Measurements from ENCODE around the gene LRP10.
"Not testable (repeated sequence)": the region's sequence is repeated elsewhere in the genome, so short reads cannot be mapped to it uniquely, and the experiment has no call there.

Gene LRP10

DNA sequence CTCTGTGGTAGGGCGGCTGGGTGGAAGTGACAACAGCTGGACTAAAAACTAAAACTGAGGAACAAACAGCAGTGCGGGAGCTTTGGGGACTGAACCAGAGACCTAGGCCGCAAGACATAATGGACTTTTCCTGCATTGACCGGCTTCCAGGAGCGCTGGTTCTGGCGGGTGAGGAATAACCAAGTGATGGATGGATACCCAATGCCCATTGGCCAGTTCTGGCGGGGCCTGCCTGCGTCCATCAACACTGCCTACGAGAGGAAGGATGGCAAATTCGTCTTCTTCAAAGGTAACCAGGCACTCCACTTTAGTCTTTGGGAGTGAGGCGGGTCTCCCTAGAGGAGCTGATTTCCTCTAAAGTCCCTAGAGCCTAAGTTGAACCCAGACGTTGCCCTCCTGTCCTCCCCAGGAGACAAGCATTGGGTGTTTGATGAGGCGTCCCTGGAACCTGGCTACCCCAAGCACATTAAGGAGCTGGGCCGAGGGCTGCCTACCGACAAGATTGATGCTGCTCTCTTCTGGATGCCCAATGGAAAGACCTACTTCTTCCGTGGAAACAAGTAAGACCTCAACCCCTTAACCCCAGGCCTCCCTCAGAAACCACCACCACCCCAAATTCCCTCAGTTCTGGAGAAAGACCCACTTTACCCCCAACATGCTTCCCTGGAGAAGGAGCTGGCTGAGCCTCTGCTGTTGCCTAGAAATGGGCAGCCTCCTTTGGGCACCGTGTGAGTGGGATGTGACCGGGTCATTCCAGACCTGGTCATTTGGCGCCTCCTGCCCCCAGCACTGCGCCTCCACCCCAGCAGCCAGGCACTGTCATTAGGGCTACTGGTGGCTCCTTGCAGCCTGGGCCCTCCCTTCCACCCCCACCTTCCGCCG lies 27.1 kb upstream of the LRP10 start:
- no peak for DNase-seq

DNA sequence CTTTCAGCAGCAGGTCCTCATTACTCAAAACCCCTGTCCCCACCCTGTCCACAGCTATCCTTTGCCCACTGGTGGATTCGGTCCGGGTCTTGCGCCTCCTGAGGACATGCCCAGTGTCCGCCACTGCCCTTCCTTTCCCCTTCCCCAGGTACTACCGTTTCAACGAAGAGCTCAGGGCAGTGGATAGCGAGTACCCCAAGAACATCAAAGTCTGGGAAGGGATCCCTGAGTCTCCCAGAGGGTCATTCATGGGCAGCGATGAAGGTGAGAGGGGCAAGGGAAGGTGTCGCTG lies 26.5 kb upstream of the LRP10 start:
- no peak for DNase-seq

GRCh38 chr14:22845821-22846625 lies 25.5 kb upstream of the LRP10 start:
- no peak for DNase-seq

- DNase-seq, result no peak
Observed at GRCh38 chr14:22846811-22847307, 24.7 kb upstream of the LRP10 start.

DNA sequence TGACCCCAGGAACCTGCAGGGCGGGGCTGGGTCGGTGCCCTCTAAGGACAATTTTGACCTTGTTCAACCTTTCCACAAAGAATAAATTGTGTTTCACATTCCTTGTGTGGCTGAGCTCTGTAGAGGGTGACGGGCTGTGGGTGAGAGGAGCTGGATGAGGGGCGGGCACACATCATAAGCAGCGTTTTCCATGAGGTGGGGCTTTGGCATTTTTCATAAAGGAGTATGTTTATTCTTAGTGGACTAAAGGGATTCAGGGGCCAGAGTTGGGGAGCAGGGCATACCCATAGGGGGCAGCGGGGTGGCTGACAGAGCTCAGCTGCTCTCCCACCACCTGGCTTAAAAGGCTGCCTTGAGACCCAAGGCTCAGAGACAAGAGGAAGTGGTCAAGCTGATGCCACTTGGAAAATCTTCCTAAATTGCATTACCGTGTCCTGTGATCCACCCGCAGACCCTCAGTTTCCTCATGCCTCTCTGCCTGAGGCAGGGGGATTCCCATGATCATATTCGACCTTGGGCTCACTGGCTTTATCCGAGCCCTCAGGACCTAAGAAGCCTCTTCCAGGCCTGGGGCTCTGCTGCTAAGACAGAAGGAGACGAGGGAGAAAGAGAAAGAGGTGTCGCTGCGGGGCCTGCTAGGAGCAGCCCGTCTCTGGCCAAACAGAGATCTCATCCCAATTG lies 23.7 kb upstream of the LRP10 start:
- no peak for DNase-seq

- DNase-seq, result no peak
Observed at GRCh38 chr14:22848351-22849164, 23.0 kb upstream of the LRP10 start.

GRCh38 chr14:22849212-22849819 lies 22.2 kb upstream of the LRP10 start:
- DNase-seq, result no peak

DNA sequence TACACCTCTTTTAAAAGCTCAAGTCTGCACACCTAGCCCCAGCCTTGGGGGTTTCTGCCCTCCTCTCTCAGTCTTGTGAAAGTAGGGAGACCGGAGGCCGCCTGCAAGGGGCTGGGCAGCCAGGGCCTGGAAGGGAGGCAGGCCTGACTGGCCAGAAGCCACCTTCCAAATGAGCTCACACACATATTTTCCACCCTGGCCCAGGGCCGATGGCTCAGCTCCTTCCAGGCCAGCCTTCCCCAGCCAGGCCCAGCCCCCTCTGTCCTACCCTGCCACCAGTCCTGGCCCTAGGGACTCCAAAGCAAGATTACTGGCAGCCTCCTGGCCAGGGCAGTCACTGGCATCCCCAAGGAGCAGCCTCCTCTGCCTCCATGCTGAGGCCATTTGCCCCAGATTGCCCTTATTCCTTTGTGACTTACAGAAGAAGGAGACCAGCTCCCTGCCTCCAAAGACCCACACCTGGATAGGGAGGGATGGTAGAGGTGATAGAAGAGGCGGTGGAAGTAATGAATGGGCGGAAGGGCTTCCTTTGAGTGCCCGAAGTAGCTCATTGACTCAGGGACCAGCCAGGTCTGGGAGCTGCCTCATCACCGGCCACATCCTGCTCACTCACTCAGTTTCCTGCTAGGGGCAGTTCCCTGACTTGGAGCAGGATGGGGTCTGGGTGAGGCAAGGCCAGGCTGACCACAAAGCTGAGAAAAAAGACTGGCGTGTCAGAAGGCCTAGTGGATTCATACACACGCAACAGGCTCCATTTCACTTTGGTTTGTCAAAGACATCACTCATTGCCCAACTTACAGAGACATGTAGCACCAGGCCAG lies 20.4 kb upstream of the LRP10 start:
- no peak for DNase-seq

- DNase-seq, result not testable (repeated sequence)
Observed at GRCh38 chr14:22852178-22852577, 19.4 kb upstream of the LRP10 start.

DNA sequence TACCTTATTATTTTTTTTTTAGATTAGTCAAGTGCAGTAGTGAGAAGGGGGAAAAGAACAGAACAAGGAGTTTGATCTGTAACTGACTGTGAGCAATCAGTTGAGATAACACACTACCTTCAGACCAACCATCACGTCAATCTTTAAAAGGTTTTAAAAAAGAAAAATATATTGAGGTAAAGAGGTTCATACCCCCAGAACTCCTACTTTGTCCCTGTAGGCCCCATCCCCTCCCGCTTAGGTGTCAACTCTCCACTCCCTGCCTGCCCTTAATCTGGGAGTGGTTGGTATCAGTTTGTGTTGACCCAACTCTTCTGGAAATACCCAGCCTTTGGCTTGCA lies 19.0 kb upstream of the LRP10 start:
- DNase-seq, result no peak

- DNase-seq, result peak; percentile 76
Observed at GRCh38 chr14:22852940-22853767, 18.4 kb upstream of the LRP10 start.

DNA sequence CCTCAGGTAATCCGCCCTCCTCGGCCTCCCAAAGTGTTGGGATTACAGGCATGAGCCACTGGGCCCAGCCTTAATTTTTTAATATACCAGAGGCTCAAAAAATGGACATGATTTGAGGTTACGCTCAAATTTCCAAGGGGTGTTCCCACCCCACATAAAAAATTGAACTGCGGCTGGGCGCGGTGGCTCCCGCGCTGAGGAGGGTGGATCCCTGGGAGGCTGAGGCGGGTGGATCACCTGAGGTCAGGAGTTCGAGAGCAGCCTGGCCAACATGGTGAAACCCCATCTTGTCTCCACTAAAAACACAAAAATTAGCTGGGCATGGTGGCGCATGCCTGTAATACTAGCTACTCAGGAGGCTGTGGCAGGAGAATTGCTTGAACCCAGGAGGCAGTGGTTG lies 17.2 kb upstream of the LRP10 start:
- DNase-seq, result not testable (repeated sequence)

DNA sequence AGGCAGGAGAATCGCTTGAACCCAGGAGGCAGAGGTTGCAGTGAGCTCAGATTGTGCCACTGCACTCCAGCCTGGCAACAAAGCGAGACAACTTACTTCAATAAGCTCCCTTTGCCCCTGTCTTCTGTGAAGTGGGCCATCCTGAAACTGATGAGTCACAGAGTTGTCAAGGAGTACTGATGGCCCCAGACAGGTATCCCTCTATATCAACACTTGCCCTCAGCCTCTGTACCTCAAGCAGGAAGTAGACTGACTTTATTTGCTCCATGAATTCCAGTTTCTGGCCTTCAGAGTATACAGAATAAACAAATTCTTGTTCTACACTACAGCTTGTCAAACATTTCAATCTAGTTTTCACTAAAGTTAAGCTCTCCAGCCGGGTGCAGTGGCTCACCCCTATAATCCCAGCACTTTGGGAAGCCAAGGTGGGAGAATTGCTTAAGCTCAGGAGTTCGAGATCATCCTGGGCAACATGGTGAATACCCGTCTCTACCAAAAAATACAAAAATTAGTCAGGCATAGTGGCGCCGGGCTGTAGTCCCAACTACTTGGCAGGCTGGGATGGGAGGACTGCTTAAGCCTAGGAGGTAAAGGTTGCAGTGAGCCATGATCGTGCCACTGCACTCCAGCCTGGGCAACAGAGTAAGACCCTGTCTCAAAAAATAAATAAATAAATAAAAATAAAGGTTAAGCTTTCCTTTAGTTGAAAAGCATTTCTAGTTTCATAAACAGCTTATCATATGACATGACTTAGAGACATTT lies 16.4 kb upstream of the LRP10 start:
- no peak for DNase-seq

DNA sequence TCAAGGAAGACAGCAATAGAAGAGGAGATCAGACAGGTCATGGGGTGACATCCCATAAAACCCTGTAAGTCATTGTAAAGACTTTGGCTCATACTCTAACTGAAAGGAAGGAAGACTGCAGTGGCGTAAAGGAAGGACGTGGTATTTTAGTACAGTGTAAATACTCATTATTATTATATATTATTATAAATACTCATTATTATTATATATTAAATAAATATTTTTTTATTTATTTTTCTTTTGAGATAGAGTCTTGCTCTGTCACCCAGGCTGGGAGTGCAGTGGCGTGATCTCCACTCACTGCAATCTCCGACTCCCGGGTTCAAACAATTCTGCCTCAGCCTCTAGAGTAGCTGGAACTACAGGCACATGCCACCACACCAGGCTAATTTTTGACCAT lies 15.1 kb upstream of the LRP10 start:
- DNase-seq, result no peak

DNA sequence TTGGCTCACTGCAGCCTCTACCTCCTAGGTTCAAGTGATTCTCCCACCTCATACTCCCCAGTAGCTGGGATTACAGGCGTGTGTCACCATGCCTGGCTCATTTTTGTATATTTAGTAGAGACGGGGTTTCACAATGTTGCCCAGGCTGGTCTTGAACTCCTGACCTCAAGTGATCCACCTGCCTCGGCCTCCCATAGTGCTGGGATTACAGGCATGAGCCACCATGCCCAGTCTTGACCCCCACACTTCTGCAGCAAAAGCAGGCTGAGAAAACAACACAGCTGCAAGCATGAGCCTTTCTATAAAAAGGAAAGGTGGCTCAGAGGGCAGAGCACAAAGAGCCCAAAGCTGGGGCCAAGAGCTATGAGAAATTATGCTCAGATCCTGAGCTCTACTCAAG lies 11.2 kb upstream of the LRP10 start:
- DNase-seq, result not testable (repeated sequence)

DNA sequence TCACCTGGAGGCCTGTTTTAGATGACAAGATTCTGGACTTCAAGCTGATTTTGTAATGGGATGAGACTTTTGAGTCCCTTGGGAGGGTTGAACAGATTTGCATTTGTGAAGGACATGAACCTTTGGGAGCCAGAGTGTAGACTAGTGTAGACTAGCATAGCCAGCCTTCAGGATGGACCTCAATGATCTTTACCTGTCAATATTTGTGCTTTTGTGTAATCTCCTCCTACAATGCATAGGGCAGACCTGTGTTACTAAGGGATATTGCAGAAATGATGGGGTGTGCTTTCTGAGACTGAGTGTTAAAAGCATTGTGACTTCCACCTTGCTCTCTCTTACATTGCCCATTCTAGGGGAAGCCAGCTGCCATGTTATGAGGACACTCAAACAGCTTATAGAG lies 9.9 kb upstream of the LRP10 start:
- DNase-seq, result no peak

DNA sequence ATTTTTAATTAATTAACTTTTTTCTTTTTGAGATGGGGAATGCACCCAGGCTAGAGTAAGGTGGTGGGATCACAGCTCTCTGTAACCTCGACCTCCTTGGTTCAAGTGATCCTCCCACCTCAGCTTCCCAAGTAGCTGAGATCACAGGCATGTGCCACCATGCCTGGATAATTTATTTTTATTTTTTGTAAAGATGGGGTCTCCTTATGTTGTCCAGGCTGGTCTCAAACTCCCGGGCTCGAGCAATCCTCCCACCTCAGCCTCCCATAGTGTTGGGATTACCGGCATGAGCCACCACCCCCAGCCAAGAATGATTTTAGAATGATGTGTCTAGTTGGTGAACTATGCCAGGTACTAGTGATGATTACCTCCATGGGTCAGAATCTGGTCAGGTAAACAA lies 6.6 kb upstream of the LRP10 start:
- DNase-seq, result no peak

GRCh38 chr14:22865424-22866405 lies 5.8 kb upstream of the LRP10 start:
- DNase-seq, result no peak
